ENCODE data around the gene KRT73. TPM values are rescaled to one million over a fixed set of nuclear protein-coding genes. Genes with fewer than 3 reads are reported as not detected.

KRT73 gene
- total RNA-seq, 2 experiments from 2014 or later, result 0.19 TPM; not detected in 1

DNA sequence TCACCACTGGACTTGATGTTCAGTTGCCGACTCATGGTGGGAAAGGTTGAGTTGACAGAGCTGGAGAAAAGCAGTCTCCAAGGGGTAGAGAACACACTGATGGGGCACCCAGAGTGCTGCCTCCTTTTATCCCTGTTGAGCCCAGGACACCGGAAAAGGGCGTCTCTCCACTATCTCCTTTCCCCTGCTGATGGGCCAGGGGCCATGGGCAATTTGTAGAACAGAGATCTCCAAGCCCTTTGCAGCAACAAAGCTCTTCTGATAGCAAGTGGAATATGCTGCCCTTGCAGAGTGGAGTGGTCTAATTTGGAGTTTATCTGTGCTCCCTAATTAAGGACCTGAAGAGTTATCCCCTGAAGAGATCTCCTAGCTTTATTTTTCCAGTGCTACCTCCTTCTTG is 44.6 kb downstream of the KRT73 start, which contains the start of gene KRT74:
Gene KRT74 (minus strand): TSS at position 101 of the 400 bp plus-strand sequence. CDS start 66 bp downstream, at position 35.
- H3K36me3 Mint-ChIP-seq, result no peaks in the 10 kb centered on the region
- H3K9me3 Mint-ChIP-seq, result no peaks in the 10 kb centered on the region
- ChIA-PET CTCF (interaction anchor here (0.8 kb wide), 1 partner anchor 299 kb away, joined by 3 read pairs; no protein-coding TSS in a partner anchor), POLR2A (no interaction called here)
- peaks cover 6% of the 10 kb centered on the region for H3K27me3 Mint-ChIP-seq
- intact Hi-C loops (cut with micrococcal nuclease), result no loop called here
- no peaks in the 10 kb centered on the region for H3K4me1 Mint-ChIP-seq (ENCODE audit: low read depth)
- no peak within 1 kb of the TSS for H3K4me3 Mint-ChIP-seq
- DNase-seq, result no peak
- H3K27ac Mint-ChIP-seq, result no peak within 1 kb of the TSS

DNA sequence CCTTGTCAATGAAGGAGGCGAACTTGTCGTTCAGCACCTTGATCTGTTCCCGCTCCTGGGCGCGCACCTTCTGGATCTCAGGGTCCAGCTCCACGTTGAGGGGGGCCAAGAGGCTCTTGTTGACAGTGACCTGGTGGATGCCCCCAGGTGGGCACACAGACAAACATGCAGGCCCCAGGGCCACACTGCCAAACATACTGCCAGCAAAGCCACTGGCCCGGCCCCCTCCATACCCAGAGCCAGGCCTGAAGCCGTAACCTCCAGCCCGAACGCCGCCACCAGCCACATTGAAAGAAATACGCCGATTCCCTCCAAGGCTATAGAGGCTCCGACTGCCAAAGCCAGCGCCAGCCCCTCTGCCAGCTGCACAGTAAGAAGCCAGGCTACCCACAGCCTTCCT is 45.1 kb downstream of the KRT73 start:
- no peaks in the 10 kb centered on the region for H3K9me3 Mint-ChIP-seq
- no peaks in the 10 kb centered on the region for H3K36me3 Mint-ChIP-seq
- H3K4me3 Mint-ChIP-seq, result no peak overlapping the region
- peaks cover 6% of the 10 kb centered on the region for H3K27me3 Mint-ChIP-seq
- ChIA-PET POLR2A (no interaction called here), CTCF (interaction anchor here (0.8 kb wide), 1 partner anchor 300 kb away, joined by 3 read pairs; no protein-coding TSS in a partner anchor)
- intact Hi-C loops (cut with micrococcal nuclease), result no loop called here
- no peak overlapping the region for H3K27ac Mint-ChIP-seq
- no peak for DNase-seq
- H3K4me1 Mint-ChIP-seq (ENCODE audit: low read depth), result no peaks in the 10 kb centered on the region

DNA sequence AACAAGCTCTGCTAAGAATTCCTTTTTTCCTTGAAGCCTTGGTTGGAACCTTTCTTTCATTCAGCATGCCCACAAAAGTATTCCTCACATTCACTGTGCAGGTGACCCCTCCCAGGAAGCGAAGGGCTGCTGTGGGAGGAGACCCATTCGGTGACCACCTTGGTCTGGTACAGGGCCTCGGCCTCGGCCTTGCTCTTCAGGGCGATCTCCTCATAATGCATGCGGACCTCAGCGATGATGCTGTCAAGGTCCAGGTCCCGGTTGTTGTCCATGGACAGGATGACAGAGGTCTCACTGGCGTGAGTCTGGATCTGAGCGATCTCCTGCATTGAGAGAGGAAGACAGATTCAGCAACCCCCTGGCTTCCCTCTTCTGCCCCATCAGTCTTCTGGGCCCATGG is 47.8 kb downstream of the KRT73 start:
- H3K36me3 Mint-ChIP-seq, result no peaks in the 10 kb centered on the region
- intact Hi-C loops (cut with micrococcal nuclease), result no loop called here
- peaks cover 13% of the 10 kb centered on the region for H3K27me3 Mint-ChIP-seq
- H3K27ac Mint-ChIP-seq, result no peak overlapping the region
- no peak overlapping the region for H3K4me3 Mint-ChIP-seq
- DNase-seq, result no peak
- no peaks in the 10 kb centered on the region for H3K9me3 Mint-ChIP-seq
- ChIA-PET CTCF (no interaction called here), POLR2A (no interaction called here)
- H3K4me1 Mint-ChIP-seq (ENCODE audit: low read depth), result no peaks in the 10 kb centered on the region

GRCh38 chr12:52568111-52568510 is 50.2 kb downstream of the KRT73 start:
- peaks cover 18% of the 10 kb centered on the region for H3K27me3 Mint-ChIP-seq
- ChIA-PET CTCF (interaction anchor here (1.5 kb wide), 1 partner anchor 302 kb away, joined by 4 read pairs; no protein-coding TSS in a partner anchor), POLR2A (no interaction called here)
- intact Hi-C loops (cut with micrococcal nuclease), result no loop called here
- no peaks in the 10 kb centered on the region for H3K36me3 Mint-ChIP-seq
- H3K9me3 Mint-ChIP-seq, result no peaks in the 10 kb centered on the region
- DNase-seq, result no peak
- H3K4me1 Mint-ChIP-seq (ENCODE audit: low read depth), result no peaks in the 10 kb centered on the region
- H3K4me3 Mint-ChIP-seq, result no peak overlapping the region
- no peak overlapping the region for H3K27ac Mint-ChIP-seq

DNA sequence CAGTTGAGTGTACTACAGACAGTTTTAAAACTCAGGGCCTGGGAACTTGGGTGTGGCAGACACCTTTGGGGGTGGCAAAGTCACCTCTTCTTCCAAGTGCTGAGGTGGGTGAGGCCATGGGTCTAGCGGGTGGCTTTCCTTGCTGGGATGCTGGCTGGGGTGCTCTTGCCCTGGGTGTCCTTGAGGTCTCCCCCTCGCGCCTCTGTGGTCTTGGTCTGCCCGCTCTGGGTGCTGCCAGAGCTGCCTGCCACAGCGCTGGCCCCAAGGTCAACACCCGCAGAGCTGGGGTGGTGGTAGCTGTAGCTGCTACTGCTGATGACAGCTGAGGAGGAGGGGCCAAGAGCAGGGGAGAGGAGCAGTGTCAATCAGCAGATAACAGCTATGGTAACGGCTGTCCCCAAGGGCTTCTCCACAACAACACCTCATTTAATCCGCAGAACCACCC is 51.5 kb downstream of the KRT73 start:
- H3K4me3 Mint-ChIP-seq, result no peak overlapping the region
- peaks cover 14% of the 10 kb centered on the region for H3K27me3 Mint-ChIP-seq
- no peaks in the 10 kb centered on the region for H3K4me1 Mint-ChIP-seq (ENCODE audit: low read depth)
- H3K36me3 Mint-ChIP-seq, result no peaks in the 10 kb centered on the region
- intact Hi-C loops (cut with micrococcal nuclease), result no loop called here
- DNase-seq, result no peak
- no peak overlapping the region for H3K27ac Mint-ChIP-seq
- H3K9me3 Mint-ChIP-seq, result no peaks in the 10 kb centered on the region
- CTCF ChIA-PET, result interaction anchor here (1.1 to 1.2 kb wide), 3 partner anchors 299 to 414 kb away, joined by 3 read pairs; no protein-coding TSS in a partner anchor
- POLR2A ChIA-PET, result no interaction called here

DNA sequence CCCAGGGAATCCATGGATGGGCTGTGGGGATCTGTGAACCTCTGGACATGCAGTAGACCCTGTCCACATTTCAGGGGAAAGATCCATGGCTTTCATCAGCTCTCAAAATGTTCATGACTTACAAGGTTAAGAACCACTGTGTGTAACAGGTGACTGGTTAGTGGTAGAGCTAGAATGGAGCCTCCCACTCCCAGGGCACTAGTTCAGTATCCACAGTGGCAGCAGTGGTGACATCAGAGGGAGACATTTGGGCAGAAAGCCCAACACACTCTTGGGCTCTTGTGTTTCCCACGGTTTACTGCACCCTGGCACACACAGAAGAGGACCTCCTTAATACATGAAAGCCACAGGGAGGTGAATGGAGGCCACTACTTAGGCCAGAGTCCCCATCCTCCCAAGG is 53.8 kb downstream of the KRT73 start:
- intact Hi-C loops (cut with micrococcal nuclease), result no loop called here
- Mint-ChIP-seq H3K9me3 (no peaks in the 10 kb centered on the region), H3K27ac (no peak overlapping the region), H3K27me3 (peaks cover 20% of the 10 kb centered on the region), H3K4me1 (ENCODE audit: low read depth) (no peaks in the 10 kb centered on the region), H3K36me3 (no peaks in the 10 kb centered on the region), H3K4me3 (no peak overlapping the region)
- CTCF ChIA-PET, result no interaction called here
- no peak for DNase-seq
- POLR2A ChIA-PET, result no interaction called here

DNA sequence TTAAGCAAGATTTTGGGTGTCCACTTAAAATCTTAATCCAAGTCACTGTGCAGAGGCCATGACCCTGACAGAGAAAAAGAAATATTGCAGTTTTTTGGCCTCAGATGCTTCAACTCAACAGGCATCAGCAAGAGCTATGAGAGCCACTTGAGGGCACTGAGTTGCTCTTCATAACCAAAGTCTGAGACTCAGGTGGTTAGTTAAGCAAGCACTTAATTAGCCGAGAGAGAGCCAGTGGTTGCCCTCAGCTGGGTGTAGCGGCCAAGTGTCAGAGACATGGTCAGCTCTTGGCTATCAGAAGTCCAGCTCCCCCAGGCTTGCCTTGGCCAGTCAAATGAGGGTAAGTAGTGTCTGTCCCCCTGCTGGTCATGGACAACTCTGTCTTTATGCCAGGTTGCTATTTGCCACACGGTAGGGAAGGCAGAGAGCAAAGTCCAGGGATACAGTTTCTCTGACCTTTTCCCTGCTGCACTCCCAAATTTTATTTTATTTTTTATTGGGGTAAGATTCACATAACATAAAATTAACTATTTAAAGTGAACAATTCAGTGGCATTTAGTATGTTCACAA is 56.4 kb downstream of the KRT73 start:
- no peaks in the 10 kb centered on the region for H3K4me1 Mint-ChIP-seq (ENCODE audit: low read depth)

DNA sequence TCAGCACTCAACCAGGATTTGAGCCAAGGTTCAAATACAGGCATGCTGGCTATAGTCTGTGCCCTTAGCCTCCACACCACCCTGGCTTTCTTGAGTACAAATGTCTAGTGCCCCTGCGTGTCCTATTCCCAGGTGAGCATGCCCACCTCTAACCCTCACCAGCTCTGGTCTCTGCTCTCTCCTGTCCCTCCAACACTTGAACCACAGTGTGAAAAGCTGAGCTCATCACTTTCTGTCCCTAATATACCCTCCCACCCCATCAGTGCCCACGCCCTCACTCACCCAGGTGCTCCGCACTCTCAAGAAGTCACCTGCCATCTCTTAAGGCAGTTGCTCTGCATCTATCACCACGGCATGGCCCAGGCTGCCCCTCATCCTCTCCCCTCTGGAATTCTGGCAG is 58.4 kb downstream of the KRT73 start:
- H3K27me3 Mint-ChIP-seq, result peaks cover 11% of the 10 kb centered on the region
- no peaks in the 10 kb centered on the region for H3K9me3 Mint-ChIP-seq
- no peaks in the 10 kb centered on the region for H3K4me1 Mint-ChIP-seq (ENCODE audit: low read depth)
- H3K36me3 Mint-ChIP-seq, result no peaks in the 10 kb centered on the region
- H3K4me3 Mint-ChIP-seq, result no peak overlapping the region
- POLR2A ChIA-PET, result no interaction called here
- no peak overlapping the region for H3K27ac Mint-ChIP-seq
- no peak for DNase-seq
- CTCF ChIA-PET, result no interaction called here
- intact Hi-C loops (cut with micrococcal nuclease), result no loop called here

More for the DNA sequence above, 56.4 kb downstream of the KRT73 start:
- no peak overlapping the region for H3K27ac Mint-ChIP-seq
- no peak overlapping the region for H3K4me3 Mint-ChIP-seq
- ChIA-PET CTCF (interaction anchor here (1.5 kb wide), 1 partner anchor 323 kb away, joined by 4 read pairs; no protein-coding TSS in a partner anchor), POLR2A (no interaction called here)
- intact Hi-C loops (cut with micrococcal nuclease), result no loop called here
- H3K9me3 Mint-ChIP-seq, result no peaks in the 10 kb centered on the region
- H3K27me3 Mint-ChIP-seq, result peaks cover 20% of the 10 kb centered on the region
- no peaks in the 10 kb centered on the region for H3K36me3 Mint-ChIP-seq
- DNase-seq, result no peak

GRCh38 chr12:52558781-52559445 is 59.4 kb downstream of the KRT73 start:
- no peaks in the 10 kb centered on the region for H3K36me3 Mint-ChIP-seq
- intact Hi-C loops (cut with micrococcal nuclease), result no loop called here
- DNase-seq, result no peak
- CTCF ChIA-PET, result no interaction called here
- no peak overlapping the region for H3K4me3 Mint-ChIP-seq
- POLR2A ChIA-PET, result no interaction called here
- H3K9me3 Mint-ChIP-seq, result no peaks in the 10 kb centered on the region
- H3K4me1 Mint-ChIP-seq (ENCODE audit: low read depth), result no peaks in the 10 kb centered on the region
- H3K27ac Mint-ChIP-seq, result no peak overlapping the region
- H3K27me3 Mint-ChIP-seq, result peaks cover 6% of the 10 kb centered on the region

Other genes with a start within 250 kb of the KRT73 start
- not detected for gene KRT84, start 232.9 kb downstream of the KRT73 start, total RNA-seq
- not detected for gene KRT82, start 212.2 kb downstream of the KRT73 start, total RNA-seq
- gene KRT75, start 184.2 kb downstream of the KRT73 start, total RNA-seq, result not detected
- not detected for gene KRT6B, start 166.4 kb downstream of the KRT73 start, total RNA-seq
- not detected for gene KRT6C, start 144.8 kb downstream of the KRT73 start, total RNA-seq
- not detected for gene KRT6A, start 125.3 kb downstream of the KRT73 start, total RNA-seq
- gene KRT5, start 98.2 kb downstream of the KRT73 start, total RNA-seq, result not detected
- not detected for gene KRT71, start 65.4 kb downstream of the KRT73 start, total RNA-seq
- not detected for gene KRT74, start 44.7 kb downstream of the KRT73 start, total RNA-seq
- gene KRT72, start 17.1 kb downstream of the KRT73 start, total RNA-seq, result under 1 TPM in 1 of 2 experiments, not detected in 1; 0.17 TPM
- gene KRT2, start 33.7 kb upstream of the KRT73 start, total RNA-seq, result not detected
- not detected for gene KRT1, start 61.8 kb upstream of the KRT73 start, total RNA-seq
- gene KRT77, start 85.0 kb upstream of the KRT73 start, total RNA-seq, result not detected
- not detected for gene KRT76, start 158.8 kb upstream of the KRT73 start, total RNA-seq
- not detected for gene KRT3, start 177.6 kb upstream of the KRT73 start, total RNA-seq
- not detected for gene KRT4, start 195.6 kb upstream of the KRT73 start, total RNA-seq
- not detected for gene KRT79, start 215.8 kb upstream of the KRT73 start, total RNA-seq
- not detected for gene KRT78, start 230.4 kb upstream of the KRT73 start, total RNA-seq